ENCODE results near the gene CTNNA2.
A peak's percentile ranks its signal among the peaks of the same experiment; 100 is the strongest.

Gene CTNNA2

DNA sequence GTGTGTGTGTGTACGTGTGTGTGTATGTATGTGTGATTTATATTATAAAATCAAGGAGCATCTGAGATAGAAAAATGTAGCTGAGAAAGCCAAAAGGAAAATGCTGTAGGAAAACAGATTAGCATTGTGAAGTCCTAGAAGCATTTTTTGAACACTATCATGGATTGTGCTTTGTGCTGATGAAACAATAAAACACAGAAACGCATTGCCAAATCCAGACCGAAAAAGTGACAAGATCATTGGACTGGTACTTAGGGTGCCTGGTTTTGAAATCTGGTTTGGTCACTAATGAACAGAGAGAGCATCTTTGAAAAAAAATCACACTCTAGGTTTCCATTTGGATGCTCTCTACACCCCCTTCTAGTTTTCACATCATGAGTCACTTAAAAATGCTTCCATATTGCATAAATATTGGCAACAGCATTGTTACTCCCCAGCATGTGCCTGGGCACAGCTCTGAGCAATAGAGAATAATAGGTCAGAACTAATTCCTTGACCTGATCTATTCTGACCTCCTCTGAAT, 1006.3 kb downstream of the CTNNA2 start:
- TF ChIP-seq, protein P1, sequence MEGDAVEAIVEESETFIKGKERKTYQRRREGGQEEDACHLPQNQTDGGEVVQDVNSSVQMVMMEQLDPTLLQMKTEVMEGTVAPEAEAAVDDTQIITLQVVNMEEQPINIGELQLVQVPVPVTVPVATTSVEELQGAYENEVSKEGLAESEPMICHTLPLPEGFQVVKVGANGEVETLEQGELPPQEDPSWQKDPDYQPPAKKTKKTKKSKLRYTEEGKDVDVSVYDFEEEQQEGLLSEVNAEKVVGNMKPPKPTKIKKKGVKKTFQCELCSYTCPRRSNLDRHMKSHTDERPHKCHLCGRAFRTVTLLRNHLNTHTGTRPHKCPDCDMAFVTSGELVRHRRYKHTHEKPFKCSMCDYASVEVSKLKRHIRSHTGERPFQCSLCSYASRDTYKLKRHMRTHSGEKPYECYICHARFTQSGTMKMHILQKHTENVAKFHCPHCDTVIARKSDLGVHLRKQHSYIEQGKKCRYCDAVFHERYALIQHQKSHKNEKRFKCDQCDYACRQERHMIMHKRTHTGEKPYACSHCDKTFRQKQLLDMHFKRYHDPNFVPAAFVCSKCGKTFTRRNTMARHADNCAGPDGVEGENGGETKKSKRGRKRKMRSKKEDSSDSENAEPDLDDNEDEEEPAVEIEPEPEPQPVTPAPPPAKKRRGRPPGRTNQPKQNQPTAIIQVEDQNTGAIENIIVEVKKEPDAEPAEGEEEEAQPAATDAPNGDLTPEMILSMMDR (IDR thresholded peaks at IDR 0.05; ENCODE audit: insufficient read depth, low read depth, low read length, missing control alignments), result no peak
- no peak for DNase-seq (ENCODE audit: low read depth)

DNA sequence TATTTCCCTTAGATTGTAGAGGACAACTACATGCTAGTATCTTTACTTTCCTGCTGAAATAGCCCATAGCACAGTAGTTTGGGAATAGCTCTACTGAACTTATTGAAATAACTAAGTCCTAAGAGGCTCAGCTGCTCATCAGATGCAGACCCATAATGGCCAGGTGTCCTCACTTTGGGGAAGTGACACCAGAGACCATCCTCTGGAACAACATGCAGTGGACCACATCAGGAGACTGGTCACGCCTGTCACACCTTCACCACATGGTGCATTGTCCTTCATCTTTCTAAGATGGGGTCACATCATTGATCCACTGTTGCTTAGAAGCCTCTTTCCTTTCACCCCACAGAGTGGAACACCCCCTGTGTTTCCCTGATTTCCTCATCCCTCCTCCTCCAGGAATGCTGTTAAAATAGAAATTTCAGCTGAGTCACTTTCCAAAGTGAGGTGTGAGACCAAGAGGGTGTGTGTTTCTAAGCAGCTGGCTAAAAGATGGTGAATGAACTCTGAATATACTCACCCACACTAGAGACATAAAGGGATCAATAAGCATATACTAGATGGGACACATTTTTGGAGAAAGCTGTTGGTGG, 1006.9 kb downstream of the CTNNA2 start:
- TF ChIP-seq, protein P1 (IDR thresholded peaks at IDR 0.05; ENCODE audit: insufficient read depth, low read depth, low read length, missing control alignments), result no peak
- DNase-seq (ENCODE audit: low read depth), result peak; percentile 28
- no peak overlapping the region for H3K4me3 ChIP-seq (ENCODE audit: low read depth, low read length)

More for the DNA sequence above, 1006.3 kb downstream of the CTNNA2 start:
- no peak overlapping the region for H3K4me3 ChIP-seq (ENCODE audit: low read depth, low read length)

DNA sequence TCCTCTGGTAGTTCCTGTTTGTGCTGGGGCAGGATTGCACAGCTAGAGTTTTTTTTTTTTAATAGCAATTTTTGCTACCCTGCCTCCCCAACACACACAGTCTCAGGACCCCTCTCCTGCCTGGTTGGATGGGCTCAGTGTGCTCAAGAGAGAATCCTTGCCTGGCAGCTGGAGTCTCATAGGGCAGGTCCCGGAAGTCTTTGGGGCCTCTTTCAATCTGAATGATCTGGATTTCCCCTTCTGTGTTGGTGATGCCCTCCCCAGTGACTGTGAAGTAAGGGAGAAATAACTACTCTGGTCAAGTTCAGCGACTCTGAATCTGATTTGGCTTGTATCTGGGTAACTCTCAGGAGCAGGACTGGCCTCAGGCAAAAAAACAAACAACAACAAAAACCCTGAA, 1012.3 kb downstream of the CTNNA2 start:
- TF ChIP-seq, protein P1 (IDR thresholded peaks at IDR 0.05; ENCODE audit: insufficient read depth, low read depth, low read length, missing control alignments), result no peak
- no peak overlapping the region for H3K4me3 ChIP-seq (ENCODE audit: low read depth, low read length)
- peak; percentile 87 for DNase-seq (ENCODE audit: low read depth)

DNA sequence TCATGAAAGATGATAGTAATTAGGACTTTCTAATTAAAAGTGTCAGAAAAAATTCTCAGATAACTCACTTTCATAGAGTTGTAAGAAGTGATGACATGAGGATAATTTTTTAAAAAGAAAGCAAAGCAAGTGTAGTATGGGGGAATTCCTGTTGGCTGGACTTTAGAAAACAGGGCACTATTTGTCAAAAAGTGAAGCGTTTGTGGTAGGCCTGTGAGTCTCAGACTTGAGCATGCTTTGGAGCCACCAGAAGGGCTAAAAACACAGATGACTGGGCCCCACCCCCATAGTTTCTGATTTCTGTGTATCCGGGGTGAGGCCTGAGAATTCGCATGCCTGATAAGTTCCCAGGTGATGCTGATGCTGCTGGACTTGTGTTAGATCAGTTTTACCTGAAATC, 1014.3 kb downstream of the CTNNA2 start:
- TF ChIP-seq, protein P1 (IDR thresholded peaks at IDR 0.05; ENCODE audit: insufficient read depth, low read depth, low read length, missing control alignments), result no peak
- DNase-seq (ENCODE audit: low read depth), result peak; percentile 81
- H3K4me3 ChIP-seq (ENCODE audit: low read depth, low read length), result no peak overlapping the region

DNA sequence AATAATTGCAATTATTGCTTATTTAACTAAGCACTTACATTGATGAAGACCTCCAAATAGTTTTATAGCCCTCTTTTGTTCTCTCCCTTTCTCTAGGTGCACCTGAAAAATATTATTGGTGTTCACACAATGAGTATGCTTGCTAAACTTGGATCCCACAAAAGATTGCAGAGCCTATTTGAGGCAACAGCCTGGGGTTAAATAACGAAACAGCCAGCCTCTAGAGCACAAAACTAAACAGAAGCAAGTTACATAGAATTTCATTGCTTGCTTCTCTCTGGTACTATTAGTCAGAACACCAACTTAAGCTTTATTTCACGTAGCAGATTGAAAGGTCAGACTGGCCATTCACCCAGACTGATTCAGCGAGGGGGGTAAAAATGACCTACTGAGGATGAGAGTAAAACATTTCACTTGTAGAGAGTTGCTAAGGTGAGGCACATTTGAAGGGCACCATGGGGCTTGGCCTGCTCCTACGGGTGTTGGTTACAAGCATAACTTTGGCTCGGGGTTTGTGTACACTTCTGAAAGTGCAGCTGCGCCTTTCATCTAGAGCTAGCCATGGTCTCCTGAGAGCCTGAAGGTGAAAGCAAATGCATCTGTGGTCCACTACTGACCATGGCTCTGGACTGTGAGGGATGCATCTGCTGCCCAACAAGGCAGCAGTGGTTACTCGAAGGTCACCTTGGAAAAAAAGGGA, 1016.8 kb downstream of the CTNNA2 start:
- TF ChIP-seq, protein P1 (IDR thresholded peaks at IDR 0.05; ENCODE audit: insufficient read depth, low read depth, low read length, missing control alignments), result no peak
- DNase-seq (ENCODE audit: low read depth), result peak; percentile 72
- no peak overlapping the region for H3K4me3 ChIP-seq (ENCODE audit: low read depth, low read length)

DNA sequence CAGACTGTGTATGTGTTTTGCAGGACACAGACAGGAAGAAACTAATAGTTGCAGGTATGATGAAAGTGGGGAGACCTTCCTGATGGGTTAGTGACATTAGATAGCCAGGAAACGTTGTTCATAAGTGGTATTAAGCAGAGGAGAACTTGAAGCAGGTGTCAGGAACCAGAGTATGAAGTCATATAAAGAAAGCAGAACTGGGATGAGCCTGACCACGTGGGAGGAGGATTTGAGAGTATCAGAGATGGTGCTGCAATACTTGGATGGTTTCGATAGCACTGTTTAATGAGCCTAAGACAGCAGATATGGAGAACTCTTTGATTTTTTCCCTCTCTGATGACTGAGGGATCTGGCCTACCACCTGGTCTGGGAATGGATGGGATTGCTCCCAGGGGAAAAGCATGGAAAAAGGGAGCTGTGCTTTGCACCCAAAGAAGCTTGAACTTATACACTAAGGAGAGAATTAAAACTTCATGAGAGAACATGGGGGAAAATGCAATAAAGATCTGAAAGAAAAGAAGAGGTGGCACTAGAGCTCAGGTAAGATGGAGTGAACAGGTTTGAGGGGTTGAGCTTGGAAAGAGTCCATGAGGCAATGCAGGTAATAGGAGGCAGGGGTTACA, 1017.7 kb downstream of the CTNNA2 start:
- peak; percentile 81 for DNase-seq (ENCODE audit: low read depth)
- TF ChIP-seq, protein P1 (IDR thresholded peaks at IDR 0.05; ENCODE audit: insufficient read depth, low read depth, low read length, missing control alignments), result no peak
- peak overlapping the region; percentile 42 for H3K4me3 ChIP-seq (ENCODE audit: low read depth, low read length)
